Lower lobe of right lung (tissue), 2 donors: ENCODE measurements around the gene EPHA6. TPM values are rescaled to one million over a fixed set of nuclear protein-coding genes. Genes with fewer than 3 reads are reported as not detected.

Source experiments
- ATAC-seq, 2 donors: fragments of 200-7000 bp; cut with Tn5 transposase; one replicate each; pipeline ENCODE4 v1.9.1; 2020 to 2022; ENCODE audit warnings: mild to moderate bottlenecking in 2 of 2, moderate library complexity in 2 of 2
- DNase-seq: peaks from one replicate; pipeline ENCODE4 v3.0.0-alpha.2; 2020
- H3K27ac ChIP-seq: fragments of 200-600 bp; one replicate; pipeline ENCODE4 v1.8.0; 2022
- H3K27me3 ChIP-seq: fragments of 200-600 bp; one replicate; pipeline ENCODE4 v1.8.0; 2022; ENCODE audit warnings: low read depth
- H3K36me3 ChIP-seq: fragments of 200-600 bp; one replicate; pipeline ENCODE4 v1.8.0; 2022; ENCODE audit warnings: mild to moderate bottlenecking
- H3K4me1 ChIP-seq: fragments of 200-600 bp; one replicate; pipeline ENCODE4 v1.8.0; 2022
- H3K4me3 ChIP-seq: fragments of 200-600 bp; one replicate; pipeline ENCODE4 v1.8.0; 2022; ENCODE audit warnings: mild to moderate bottlenecking
- H3K9me3 ChIP-seq: fragments of 200-600 bp; one replicate; pipeline ENCODE4 v1.8.0; 2022
- intact Hi-C: fragments of 100-400 bp; cut with DNase I; formaldehyde crosslinking; loops from one replicate; pipeline ENCODE4 v1.11.0; 2022
- total RNA-seq: library from RNA; stranded (reverse); fragmentation: NEBNext Ultra II Directional; extraction: Animal tissue kit (Norgen Biotek cat#: 25700); gene quantifications from one replicate; pipeline ENCODE4 v1.2.1, GENCODE V29; 2021
- TF ChIP-seq, protein P1 (sequence below): fragments of 200-600 bp; IDR thresholded peaks from one replicate; pipeline ENCODE4 v1.8.0; 2022; ENCODE audit warnings: antibody characterized with exemption, mild to moderate bottlenecking
- donor health status: DM: no; HTN: yes; CAD: no; lungs with severe emphysema.

Gene EPHA6
- total RNA-seq, 1 donor from 2014 or later, result 0.53 TPM

DNA sequence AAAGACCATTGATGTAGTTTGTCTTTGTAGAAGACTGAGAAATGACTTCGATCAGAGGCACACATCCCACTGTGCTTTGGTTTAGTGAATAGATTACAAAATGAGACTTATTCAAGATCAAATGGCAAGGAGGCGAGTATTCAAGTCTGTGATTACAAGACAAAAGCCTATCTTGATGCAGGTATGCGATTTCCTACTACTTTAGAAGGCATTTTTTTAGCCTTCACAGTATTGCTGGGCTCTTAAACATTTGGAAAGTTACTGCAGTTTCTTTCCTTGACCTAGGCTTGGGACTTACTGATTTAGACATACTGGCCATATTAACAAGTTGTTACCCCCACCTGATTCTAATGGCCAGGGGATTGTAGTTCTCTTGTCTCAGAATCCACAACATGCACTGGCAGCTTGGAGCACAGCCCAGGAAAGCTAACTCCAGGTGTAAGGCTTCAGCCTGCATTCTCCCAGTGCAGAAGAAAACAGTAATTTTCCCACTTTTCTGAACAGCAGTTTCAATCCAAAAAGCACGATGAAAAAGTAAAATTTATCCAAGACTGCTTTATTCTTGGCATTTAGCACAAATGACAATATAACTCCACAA, 311.6 kb downstream of the EPHA6 start:
- H3K36me3 ChIP-seq, result no peaks in the 10 kb centered on the region
- intact Hi-C loops, result no loop called here
- H3K27me3 ChIP-seq, result no peaks in the 10 kb centered on the region
- H3K9me3 ChIP-seq, result no peaks in the 10 kb centered on the region
- no peak overlapping the region for H3K27ac ChIP-seq
- ATAC-seq (no peak), DNase-seq (no peak)
- no peaks in the 10 kb centered on the region for H3K4me1 ChIP-seq
- no peak overlapping the region for H3K4me3 ChIP-seq
- TF ChIP-seq, protein P1, sequence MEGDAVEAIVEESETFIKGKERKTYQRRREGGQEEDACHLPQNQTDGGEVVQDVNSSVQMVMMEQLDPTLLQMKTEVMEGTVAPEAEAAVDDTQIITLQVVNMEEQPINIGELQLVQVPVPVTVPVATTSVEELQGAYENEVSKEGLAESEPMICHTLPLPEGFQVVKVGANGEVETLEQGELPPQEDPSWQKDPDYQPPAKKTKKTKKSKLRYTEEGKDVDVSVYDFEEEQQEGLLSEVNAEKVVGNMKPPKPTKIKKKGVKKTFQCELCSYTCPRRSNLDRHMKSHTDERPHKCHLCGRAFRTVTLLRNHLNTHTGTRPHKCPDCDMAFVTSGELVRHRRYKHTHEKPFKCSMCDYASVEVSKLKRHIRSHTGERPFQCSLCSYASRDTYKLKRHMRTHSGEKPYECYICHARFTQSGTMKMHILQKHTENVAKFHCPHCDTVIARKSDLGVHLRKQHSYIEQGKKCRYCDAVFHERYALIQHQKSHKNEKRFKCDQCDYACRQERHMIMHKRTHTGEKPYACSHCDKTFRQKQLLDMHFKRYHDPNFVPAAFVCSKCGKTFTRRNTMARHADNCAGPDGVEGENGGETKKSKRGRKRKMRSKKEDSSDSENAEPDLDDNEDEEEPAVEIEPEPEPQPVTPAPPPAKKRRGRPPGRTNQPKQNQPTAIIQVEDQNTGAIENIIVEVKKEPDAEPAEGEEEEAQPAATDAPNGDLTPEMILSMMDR, result no peak

DNA sequence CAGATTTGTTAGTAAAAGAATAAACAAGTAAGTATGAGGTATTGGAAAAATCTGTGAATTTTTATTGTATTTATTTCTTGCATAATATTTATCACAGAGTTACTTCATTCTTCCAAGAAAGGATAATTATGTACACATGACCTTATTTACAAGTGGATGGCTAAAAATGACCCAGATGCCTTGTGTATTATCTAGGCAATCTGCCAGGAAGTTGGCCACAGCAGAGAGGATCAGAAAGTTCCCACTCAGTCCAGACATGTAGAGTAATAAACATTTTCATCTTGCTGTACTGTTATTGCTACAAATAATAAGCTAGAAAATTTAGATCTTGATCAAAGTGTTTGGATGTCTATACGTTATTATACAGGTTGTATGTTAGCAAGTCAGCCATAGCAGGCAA, 317.1 kb downstream of the EPHA6 start:
- H3K27ac ChIP-seq, result no peak overlapping the region
- DNase-seq, result no peak
- no peak for ATAC-seq
- H3K27me3 ChIP-seq, result no peaks in the 10 kb centered on the region
- no peaks in the 10 kb centered on the region for H3K36me3 ChIP-seq
- intact Hi-C loops, result no loop called here
- H3K4me1 ChIP-seq, result no peaks in the 10 kb centered on the region
- TF ChIP-seq, protein P1, result no peak
- H3K4me3 ChIP-seq, result no peak overlapping the region
- H3K9me3 ChIP-seq, result no peaks in the 10 kb centered on the region

DNA sequence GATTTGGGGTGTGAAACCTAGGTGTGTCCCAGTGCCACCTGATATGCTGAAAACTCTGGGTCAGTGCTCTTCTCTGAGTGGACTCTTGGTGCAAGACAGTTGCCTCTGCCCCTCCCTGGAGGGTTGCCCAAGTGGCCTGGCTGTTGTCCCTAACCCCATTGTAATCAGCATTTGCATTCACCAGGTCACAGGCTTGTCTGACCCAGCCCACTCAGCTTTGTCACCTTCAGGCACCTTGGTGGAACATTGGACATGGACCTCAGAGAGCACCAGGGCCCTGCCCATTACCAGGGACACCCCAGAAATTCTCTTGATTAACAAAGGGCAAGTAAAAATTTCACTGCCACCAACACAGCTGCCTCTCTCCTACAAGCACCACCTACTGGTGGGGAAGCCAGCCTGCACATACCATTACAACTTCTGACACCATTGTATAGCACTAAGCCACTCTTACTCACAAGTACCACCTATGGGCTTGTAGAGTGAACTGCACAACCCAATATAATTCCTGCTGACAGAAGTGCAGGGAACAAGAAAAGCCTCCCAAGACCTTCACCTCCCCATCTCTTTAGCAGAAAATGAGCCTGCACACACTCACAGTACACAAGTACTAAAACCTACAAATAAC, 324.6 kb downstream of the EPHA6 start:
- Histone ChIP-seq H3K9me3 (peaks cover 22% of the 10 kb centered on the region), H3K4me3 (no peak overlapping the region), H3K4me1 (no peaks in the 10 kb centered on the region), H3K36me3 (no peaks in the 10 kb centered on the region), H3K27ac (no peak overlapping the region), H3K27me3 (no peaks in the 10 kb centered on the region)
- ATAC-seq, result no peak
- intact Hi-C loops, result no loop called here
- DNase-seq, result no peak
- TF ChIP-seq, protein P1, result no peak

DNA sequence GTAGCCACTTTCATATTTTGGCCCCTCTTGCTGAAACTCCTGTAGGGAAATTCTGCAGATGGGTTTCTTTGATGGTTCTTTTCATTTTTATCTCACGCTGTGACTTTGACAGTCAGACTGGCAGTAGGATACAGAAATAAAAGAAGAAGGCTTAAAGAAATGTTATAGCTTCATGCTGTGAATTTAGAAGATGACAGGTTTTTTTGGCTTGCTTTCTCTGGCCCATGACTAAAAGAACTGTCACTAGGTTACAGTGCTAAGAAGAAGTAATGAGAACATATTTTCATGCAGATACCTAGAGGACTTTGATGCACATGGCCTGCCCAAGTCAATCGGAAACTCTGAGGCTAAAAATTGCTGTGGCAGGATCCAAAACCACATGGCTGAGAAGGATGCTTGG, 334.5 kb downstream of the EPHA6 start:
- Histone ChIP-seq H3K9me3 (no peaks in the 10 kb centered on the region), H3K27ac (no peak overlapping the region), H3K36me3 (no peaks in the 10 kb centered on the region), H3K27me3 (no peaks in the 10 kb centered on the region), H3K4me3 (no peak overlapping the region), H3K4me1 (no peaks in the 10 kb centered on the region)
- DNase-seq, result no peak
- TF ChIP-seq, protein P1, result no peak
- intact Hi-C loops, result no loop called here
- ATAC-seq, result no peak

DNA sequence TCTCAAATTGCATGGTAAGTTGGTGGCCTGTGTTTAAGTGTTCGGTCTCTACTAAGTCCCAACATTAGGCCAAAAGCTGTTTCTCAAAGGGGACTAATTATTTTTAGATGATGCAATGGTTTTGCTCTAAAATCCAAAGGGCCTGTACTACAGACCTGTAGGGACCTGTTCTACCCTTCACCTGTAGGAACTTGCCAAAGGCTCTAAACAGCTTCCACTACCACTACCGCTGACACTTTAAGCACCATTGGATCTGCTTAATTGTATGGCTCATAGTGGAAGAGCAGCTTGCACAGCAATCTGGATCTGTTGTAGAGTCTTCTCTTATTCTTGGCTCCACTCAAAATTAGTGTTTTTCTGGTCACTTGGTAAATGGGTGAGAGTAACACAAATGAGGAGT, 346.8 kb downstream of the EPHA6 start:
- DNase-seq, result no peak
- Histone ChIP-seq H3K27ac (no peak overlapping the region), H3K4me3 (no peak overlapping the region), H3K36me3 (no peaks in the 10 kb centered on the region), H3K9me3 (no peaks in the 10 kb centered on the region), H3K27me3 (no peaks in the 10 kb centered on the region), H3K4me1 (no peaks in the 10 kb centered on the region)
- intact Hi-C loops, result no loop called here
- TF ChIP-seq, protein P1, result no peak
- ATAC-seq, result peak in 1 of 2 donors; percentile 23
